GM18511 (cell line): ENCODE measurements around the gene SYS1.
A peak's percentile ranks its signal among the peaks of the same experiment; 100 is the strongest.

Source experiments
- ATAC-seq: cut with Tn5 transposase; IDR thresholded peaks from one replicate; pipeline ENCODE4 v1.9.1; 2021; ENCODE audit warnings: mild to moderate bottlenecking, moderate library complexity; ENCODE audit not compliant: unreplicated experiment

Gene SYS1

DNA sequence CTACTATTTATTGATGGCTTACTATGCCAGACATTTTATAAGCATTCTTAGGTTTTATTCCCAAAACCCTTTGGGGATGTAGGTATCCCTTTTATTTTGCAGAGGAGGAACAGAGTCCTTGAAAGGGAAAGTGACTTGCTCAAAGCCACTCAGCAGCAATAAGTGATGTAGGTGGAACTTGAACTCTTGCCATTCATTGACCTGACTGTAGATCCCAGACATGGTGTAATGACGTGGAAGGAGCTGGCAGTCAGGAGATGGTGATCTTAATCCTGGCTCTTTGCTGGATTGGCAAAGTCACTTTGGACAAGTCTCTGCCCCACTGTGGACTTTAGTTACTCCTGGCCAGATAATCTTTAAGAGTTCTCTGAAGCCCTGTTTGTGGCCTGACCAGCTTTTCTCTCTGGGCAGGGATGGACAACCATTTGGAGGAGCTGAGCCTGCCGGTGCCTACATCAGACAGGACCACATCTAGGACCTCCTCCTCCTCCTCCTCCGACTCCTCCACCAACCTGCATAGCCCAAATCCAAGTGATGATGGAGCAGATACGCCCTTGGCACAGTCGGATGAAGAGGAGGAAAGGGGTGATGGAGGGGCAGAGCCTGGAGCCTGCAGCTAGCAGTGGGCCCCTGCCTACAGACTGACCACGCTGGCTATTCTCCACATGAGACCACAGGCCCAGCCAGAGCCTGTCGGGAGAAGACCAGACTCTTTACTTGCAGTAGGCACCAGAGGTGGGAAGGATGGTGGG is 46.7 kb downstream of the SYS1 start:
- ATAC-seq: no peak

GRCh38 chr20:45410887-45411286 is 47.9 kb downstream of the SYS1 start:
- ATAC-seq: no peak

DNA sequence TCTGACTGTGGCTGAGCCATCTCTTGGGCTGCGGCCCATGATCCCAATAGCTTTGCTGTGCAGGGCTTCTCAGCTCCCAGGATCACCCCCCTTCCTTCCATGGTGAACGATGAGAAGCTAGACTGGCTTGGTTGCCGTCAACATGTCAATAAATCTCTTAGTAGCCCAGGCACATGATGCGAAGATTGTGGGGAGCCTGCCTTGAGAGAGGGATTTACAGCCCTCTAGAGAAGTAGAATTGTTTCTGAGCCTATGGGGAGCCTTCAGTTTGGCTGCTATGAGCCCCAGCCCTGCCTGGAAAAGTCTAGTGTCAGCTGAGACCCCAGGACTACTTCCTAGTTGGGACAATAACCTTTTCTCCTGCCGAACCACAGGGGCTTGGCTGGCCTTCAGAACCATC is 49.7 kb downstream of the SYS1 start:
- ATAC-seq: no peak

DNA sequence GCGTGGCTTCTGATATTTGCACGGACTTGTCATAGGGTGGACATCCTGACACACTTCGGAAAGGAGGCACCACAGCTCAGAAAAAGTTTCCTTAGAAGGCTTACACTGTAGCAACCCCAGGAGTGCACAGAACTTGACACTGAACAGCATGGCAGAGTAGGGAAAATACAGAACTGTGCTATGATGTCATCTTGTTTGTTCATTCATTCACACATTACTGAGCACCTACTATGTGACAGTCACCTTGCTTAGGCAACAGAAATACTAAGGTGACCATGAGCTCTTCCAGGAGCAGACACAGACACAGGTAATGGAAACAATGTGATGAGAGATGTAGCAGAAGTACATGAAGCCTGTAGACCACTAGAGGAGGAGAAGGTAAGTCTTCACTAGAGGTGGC is 50.5 kb downstream of the SYS1 start:
- ATAC-seq: no peak

DNA sequence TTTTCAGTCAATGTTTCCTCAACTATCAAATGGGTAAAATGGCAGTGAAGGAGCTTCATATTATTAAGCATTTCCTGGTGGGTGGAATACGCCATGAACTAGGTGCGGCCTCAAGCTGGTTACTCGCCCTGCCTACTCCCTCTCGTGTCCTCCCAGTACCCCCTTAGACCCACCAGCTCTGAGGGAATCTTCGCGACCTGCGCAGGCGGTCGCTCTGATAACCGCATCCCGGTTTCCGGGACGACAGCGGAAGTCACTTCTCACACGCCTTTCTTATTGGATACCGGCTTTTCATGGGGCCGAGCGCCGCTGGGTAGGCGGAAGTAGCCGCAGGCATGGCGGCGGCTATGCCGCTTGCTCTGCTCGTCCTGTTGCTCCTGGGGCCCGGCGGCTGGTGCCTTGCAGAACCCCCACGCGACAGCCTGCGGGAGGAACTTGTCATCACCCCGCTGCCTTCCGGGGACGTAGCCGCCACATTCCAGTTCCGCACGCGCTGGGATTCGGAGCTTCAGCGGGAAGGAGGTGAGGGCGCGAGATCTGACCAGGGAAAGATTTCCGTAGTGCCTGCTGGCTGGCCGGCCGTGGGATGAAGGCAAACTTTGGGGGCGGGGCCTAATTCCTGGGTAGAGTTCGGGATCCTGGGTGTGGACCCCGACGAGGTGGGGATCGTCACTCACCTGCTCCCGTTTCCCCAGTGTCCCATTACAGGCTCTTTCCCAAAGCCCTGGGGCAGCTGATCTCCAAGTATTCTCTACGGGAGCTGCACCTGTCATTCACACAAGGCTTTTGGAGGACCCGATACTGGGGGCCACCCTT is 53.1 kb downstream of the SYS1 start, which contains the start of gene PIGT:
Gene PIGT (plus strand): TSS at position 320 of the 816 bp plus-strand sequence. CDS start 16 bp downstream, at position 336.
- peak; percentile 85 for ATAC-seq

DNA sequence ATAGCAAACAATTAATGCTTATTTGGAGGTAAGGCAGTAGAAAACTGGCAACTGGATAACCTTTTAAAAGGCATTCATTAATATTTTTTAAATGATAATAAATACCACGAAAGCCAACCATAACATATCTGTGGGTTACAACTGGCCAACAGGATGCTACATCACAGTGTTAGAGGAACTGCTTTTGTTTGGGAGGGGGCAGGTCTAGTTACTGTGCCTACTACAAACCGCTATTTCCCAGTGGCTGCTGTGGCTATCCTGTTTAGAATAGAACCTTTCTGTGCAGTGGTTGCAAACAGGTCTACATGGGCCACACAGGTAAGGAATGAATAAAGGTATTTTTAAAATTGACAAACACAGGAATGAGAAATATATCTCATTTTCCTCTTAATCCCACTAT is 54.0 kb downstream of the SYS1 start:
- no peak for ATAC-seq
